Caco-2 (cell line): Measurements from ENCODE around the gene MYOCOS. TPM values are rescaled to one million over a fixed set of nuclear protein-coding genes. Genes with fewer than 3 reads are reported as not detected.

Experiments used
- BruUV-seq: library from RNA; stranded (reverse); fragments of 400-500 nt; replicated peaks from 2 replicates; lab custom pipeline; 2021; lab: Mats Ljungman, UMichigan
- CTCF ChIA-PET: fragments of 300-600 bp; sonication (Branson Sonifier 250); formaldehyde crosslinking; loops from one replicate; lab custom pipeline; 2022; ENCODE audit warnings: antibody characterized with exemption; lab: Charles Lee
- POLR2A ChIA-PET: fragments of 300-600 bp; sonication (Branson Sonifier 250); formaldehyde crosslinking; loops from one replicate; lab custom pipeline; 2022; ENCODE audit warnings: antibody characterized with exemption; lab: Charles Lee
- DNase-seq, 2 experiments: peaks; one replicate each; pipeline versions ENCODE4 v3.0.0 to v3.0.0-alpha.2; 2020 to 2022
- H3K27me3 ChIP-seq: replicated peaks from 2 replicates; pipeline ENCODE4 v1.6.0; 2011; ENCODE audit warnings: low read length; ENCODE audit not compliant: control insufficient read depth, insufficient read depth
- H3K36me3 ChIP-seq: 2 replicates; pipeline ENCODE4 v1.5.1; 2011; ENCODE audit warnings: low read length; ENCODE audit not compliant: control insufficient read depth, insufficient read depth
- H3K4me1 ChIP-seq: fragments of 250-450 bp; sonication (Bioruptor Pico); 2 replicates; pipeline ENCODE4 v1.5.1; 2020; ENCODE audit warnings: mild to moderate bottlenecking
- H3K4me3 ChIP-seq: 2 replicates; pipeline ENCODE4 v1.5.1; 2011; ENCODE audit warnings: low read depth, mild to moderate bottlenecking, control low read depth, low read length
- H3K9me3 ChIP-seq: fragments of 250-450 bp; sonication (Bioruptor Pico); 2 replicates; pipeline ENCODE4 v1.5.1; 2020; ENCODE audit warnings: mild to moderate bottlenecking, moderate library complexity
- H3K27ac Mint-ChIP-seq: one replicate; pipeline ENCODE4 v1.8.0; 2022; ENCODE audit warnings: mixed read lengths; ENCODE audit not compliant: unreplicated experiment
- H3K27me3 Mint-ChIP-seq: one replicate; pipeline ENCODE4 v1.8.0; 2022; ENCODE audit warnings: mixed read lengths; ENCODE audit not compliant: insufficient read depth, unreplicated experiment
- H3K36me3 Mint-ChIP-seq: one replicate; pipeline ENCODE4 v1.8.0; 2022; ENCODE audit warnings: mild to moderate bottlenecking, mixed read lengths; ENCODE audit not compliant: insufficient read depth, unreplicated experiment
- H3K4me1 Mint-ChIP-seq: one replicate; pipeline ENCODE4 v1.8.0; 2022; ENCODE audit warnings: low read depth, mixed read lengths; ENCODE audit not compliant: unreplicated experiment
- H3K4me3 Mint-ChIP-seq: one replicate; pipeline ENCODE4 v1.8.0; 2022; ENCODE audit warnings: mild to moderate bottlenecking, moderate library complexity, mixed read lengths; ENCODE audit not compliant: unreplicated experiment
- H3K9me3 Mint-ChIP-seq: one replicate; pipeline ENCODE4 v1.8.0; 2022; ENCODE audit warnings: mixed read lengths; ENCODE audit not compliant: unreplicated experiment
- intact Hi-C: fragments of 100-400 bp; cut with micrococcal nuclease; formaldehyde crosslinking; loops from one replicate; pipeline ENCODE4 v1.10.0; 2022; ENCODE audit not compliant: unreplicated experiment
- total RNA-seq: library from RNA; stranded (reverse); gene quantifications from 2 replicates; pipeline ENCODE4 v1.2.3, GENCODE V29; 2022
- TF ChIP-seq, protein P1 (sequence below), 2 experiments: fragments of 200-600 bp in 1 of 2; IDR thresholded peaks; 1 replicate in 1 of 2; 2 replicates in 1 of 2; pipeline versions ENCODE4 v1.5.1 to v1.8.0; 2011 to 2022; ENCODE audit warnings: antibody characterized with exemption in 1 of 2, control low read depth in 1 of 2, inconsistent platforms in 1 of 2, low read depth in 1 of 2, low read length in 1 of 2, mild to moderate bottlenecking in 1 of 2, moderate library complexity in 1 of 2; ENCODE audit not compliant: insufficient read depth in 1 of 2, severe bottlenecking in 1 of 2, unreplicated experiment in 1 of 2

MYOCOS gene
- total RNA-seq, 1 experiment from 2014 or later: 0.18 TPM

GRCh38 chr1:171623651-171624331 is 1.7 kb downstream of the MYOCOS start:
- no peak overlapping the region for H3K4me3 Mint-ChIP-seq
- H3K36me3 Mint-ChIP-seq: no peaks in the 10 kb centered on the region
- ChIA-PET CTCF (no interaction called here), POLR2A (no interaction called here)
- no peaks in the 10 kb centered on the region for H3K9me3 Mint-ChIP-seq
- no TSS peak for BruUV-seq
- TF ChIP-seq, protein P1, sequence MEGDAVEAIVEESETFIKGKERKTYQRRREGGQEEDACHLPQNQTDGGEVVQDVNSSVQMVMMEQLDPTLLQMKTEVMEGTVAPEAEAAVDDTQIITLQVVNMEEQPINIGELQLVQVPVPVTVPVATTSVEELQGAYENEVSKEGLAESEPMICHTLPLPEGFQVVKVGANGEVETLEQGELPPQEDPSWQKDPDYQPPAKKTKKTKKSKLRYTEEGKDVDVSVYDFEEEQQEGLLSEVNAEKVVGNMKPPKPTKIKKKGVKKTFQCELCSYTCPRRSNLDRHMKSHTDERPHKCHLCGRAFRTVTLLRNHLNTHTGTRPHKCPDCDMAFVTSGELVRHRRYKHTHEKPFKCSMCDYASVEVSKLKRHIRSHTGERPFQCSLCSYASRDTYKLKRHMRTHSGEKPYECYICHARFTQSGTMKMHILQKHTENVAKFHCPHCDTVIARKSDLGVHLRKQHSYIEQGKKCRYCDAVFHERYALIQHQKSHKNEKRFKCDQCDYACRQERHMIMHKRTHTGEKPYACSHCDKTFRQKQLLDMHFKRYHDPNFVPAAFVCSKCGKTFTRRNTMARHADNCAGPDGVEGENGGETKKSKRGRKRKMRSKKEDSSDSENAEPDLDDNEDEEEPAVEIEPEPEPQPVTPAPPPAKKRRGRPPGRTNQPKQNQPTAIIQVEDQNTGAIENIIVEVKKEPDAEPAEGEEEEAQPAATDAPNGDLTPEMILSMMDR (IDR thresholded peaks at IDR 0.05; ENCODE audit: insufficient read depth in 1 of 2, low read depth in 1 of 2, low read length in 1 of 2, severe bottlenecking in 1 of 2, unreplicated experiment in 1 of 2): no peak
- H3K4me1 ChIP-seq: no peaks in the 10 kb centered on the region
- no peak overlapping the region for H3K4me3 ChIP-seq
- H3K27me3 ChIP-seq: no peaks in the 10 kb centered on the region
- intact Hi-C loops: no loop called here
- no peaks in the 10 kb centered on the region for H3K27me3 Mint-ChIP-seq
- H3K27ac Mint-ChIP-seq: no peak overlapping the region
- no peak for DNase-seq
- no peaks in the 10 kb centered on the region for H3K9me3 ChIP-seq
- H3K36me3 ChIP-seq: no peaks in the 10 kb centered on the region
- no peaks in the 10 kb centered on the region for H3K4me1 Mint-ChIP-seq

DNA sequence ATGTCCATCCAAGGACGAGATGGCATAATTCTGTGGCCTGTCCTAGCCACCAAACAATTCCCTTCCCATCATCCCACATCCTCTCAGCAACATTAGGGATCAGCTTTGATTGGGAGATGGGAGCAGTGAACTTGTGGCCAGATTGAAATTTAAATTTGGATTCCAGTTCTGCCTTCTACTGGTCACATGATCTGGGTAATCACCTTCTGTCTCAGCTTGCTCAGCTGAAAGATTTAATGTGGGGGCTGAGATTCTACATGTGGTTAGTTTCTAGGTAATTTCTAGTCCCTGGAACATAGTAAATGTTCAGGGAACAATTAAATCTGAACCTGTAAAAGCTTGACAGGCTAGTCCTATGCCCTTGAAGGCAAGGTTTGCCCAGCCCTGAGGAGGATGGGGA is 3.2 kb downstream of the MYOCOS start:
- Histone ChIP-seq H3K4me1 (no peaks in the 10 kb centered on the region), H3K4me3 (no peak overlapping the region), H3K36me3 (no peaks in the 10 kb centered on the region), H3K27me3 (no peaks in the 10 kb centered on the region), H3K9me3 (no peaks in the 10 kb centered on the region)
- H3K4me3 Mint-ChIP-seq: no peak overlapping the region
- no peak for DNase-seq
- TF ChIP-seq, protein P1 (IDR thresholded peaks at IDR 0.05; ENCODE audit: insufficient read depth in 1 of 2, low read depth in 1 of 2, low read length in 1 of 2, severe bottlenecking in 1 of 2, unreplicated experiment in 1 of 2): no peak
- ChIA-PET CTCF (no interaction called here), POLR2A (no interaction called here)
- H3K9me3 Mint-ChIP-seq: no peaks in the 10 kb centered on the region
- no TSS peak for BruUV-seq
- H3K4me1 Mint-ChIP-seq: no peaks in the 10 kb centered on the region
- no peaks in the 10 kb centered on the region for H3K27me3 Mint-ChIP-seq
- no peak overlapping the region for H3K27ac Mint-ChIP-seq
- intact Hi-C loops: no loop called here
- H3K36me3 Mint-ChIP-seq: no peaks in the 10 kb centered on the region

DNA sequence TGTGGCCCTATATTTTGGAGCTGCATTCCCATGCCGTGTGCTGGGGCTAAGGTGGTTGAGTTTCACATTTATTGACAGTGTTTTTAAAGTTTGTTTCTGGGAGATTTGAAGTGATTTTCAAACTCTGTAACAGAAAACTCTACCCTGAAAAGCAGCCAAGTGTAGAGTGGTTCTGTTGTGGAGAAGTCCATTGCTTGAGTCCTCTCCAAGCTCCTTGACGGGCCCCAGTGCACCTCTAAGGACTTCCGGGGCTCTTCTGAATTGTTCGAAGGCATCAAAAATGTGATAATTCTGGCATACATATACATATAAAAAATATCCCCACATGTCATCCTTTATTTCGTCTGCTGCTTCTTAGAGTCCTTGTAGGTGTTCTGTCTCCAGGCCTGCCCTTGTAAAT is 5.0 kb downstream of the MYOCOS start:
- no peaks in the 10 kb centered on the region for H3K4me1 ChIP-seq

More for the DNA sequence above, 5.0 kb downstream of the MYOCOS start:
- H3K27me3 ChIP-seq: no peaks in the 10 kb centered on the region
- TF ChIP-seq, protein P1 (IDR thresholded peaks at IDR 0.05; ENCODE audit: insufficient read depth in 1 of 2, low read depth in 1 of 2, low read length in 1 of 2, severe bottlenecking in 1 of 2, unreplicated experiment in 1 of 2): no peak
- no peaks in the 10 kb centered on the region for H3K27me3 Mint-ChIP-seq
- H3K4me1 Mint-ChIP-seq: no peaks in the 10 kb centered on the region
- no peaks in the 10 kb centered on the region for H3K36me3 Mint-ChIP-seq
- no TSS peak for BruUV-seq
- H3K36me3 ChIP-seq: no peaks in the 10 kb centered on the region
- intact Hi-C loops: no loop called here
- ChIA-PET CTCF (no interaction called here), POLR2A (no interaction called here)
- H3K4me3 Mint-ChIP-seq: no peak overlapping the region
- no peak overlapping the region for H3K4me3 ChIP-seq
- no peak overlapping the region for H3K27ac Mint-ChIP-seq
- no peak for DNase-seq
- no peaks in the 10 kb centered on the region for H3K9me3 Mint-ChIP-seq
- no peaks in the 10 kb centered on the region for H3K9me3 ChIP-seq
